Posterior vena cava (tissue), 2 donors: Measurements from ENCODE around the gene ALDH1B1. TPM values are rescaled to one million over a fixed set of nuclear protein-coding genes. Genes with fewer than 3 reads are reported as not detected.

Experiments used
- total RNA-seq, 2 donors: library from RNA; stranded (reverse); fragmentation: NEBNext Ultra II Directional; extraction: Animal tissue kit (Norgen Biotek cat#: 25700); gene quantifications; one replicate each; pipeline ENCODE4 v1.2.1, GENCODE V29; 2021
- donor health status: DM: yes; HTN: yes; CAD: no.
- donor health status: DM: yes; HTN: yes; CAD: no.

ALDH1B1 gene
- total RNA-seq, 2 donors from 2014 or later = 200 to 217 TPM

Other genes with a start within 250 kb of the ALDH1B1 start
- gene IGFBPL1, start 31.8 kb downstream of the ALDH1B1 start, total RNA-seq = 1 to 10 TPM; 2.7 to 5.5 TPM
- under 1 TPM; 0.09 to 0.14 TPM for gene ANKRD18A, start 227.9 kb downstream of the ALDH1B1 start, total RNA-seq